DMS114 treated with DMSO at 0.1 percent for 48 hours (cell line): ENCODE data around the gene AGAP1.

Source experiments
- DNase-seq: peaks from one replicate; lab custom pipeline; 2025; ENCODE audit not compliant: unreplicated experiment; lab: John Stamatoyannopoulos, UW

AGAP1 gene

DNA sequence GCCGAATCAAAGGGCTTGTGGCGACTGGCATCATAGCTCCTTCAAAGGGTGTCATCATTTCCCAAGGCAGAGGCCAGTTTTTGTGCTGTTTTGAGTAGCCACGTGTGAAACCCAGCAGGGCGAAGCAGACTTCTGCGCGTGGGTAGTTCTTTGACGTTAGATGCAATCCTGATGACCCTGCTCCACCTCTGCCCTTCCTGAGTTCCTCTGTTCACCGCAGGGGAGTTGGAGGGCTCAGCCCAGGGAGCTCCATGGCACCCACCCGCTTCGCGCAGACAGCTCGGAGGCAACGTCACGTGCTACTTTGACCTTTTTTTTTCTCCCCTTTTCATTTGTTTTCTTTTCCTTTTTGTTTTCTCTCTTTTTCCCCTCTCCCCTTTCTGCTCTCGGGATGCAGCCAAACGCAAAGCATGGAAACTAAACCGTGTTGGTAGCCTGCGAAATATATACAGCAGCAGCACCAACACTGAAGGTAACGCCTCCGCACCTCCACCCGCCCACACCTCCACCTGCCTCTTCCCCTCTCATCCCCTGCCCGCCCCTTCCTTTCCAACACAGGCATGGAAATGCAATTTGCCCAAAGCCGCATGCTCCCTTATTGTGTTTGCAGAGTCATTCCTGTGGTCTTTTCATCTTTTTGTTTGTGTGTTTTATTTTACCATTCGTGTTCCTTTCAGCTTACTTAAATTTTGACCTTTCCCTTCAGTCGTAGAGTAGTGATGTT is 520.7 kb downstream of the AGAP1 start:
- no peak for DNase-seq

DNA sequence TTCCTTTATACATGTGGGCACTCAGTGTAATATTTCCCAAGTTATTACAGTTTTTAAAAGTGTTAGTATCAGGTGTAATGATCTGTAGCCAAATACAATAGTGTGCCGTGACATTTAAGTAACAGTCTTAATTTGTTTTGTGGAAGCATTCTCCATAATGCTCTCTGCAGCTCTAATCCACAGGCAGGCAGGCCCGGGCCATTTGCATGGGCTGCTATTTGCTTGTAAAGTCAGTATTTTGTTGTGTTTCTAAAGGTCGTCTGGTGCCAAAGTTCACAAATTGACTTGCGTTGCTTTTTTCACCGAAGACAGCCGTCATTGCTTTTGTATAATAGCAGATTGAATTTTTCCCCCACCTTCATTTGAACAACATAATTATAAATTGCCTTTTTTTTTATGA is 521.3 kb downstream of the AGAP1 start:
- DNase-seq: no peak

DNA sequence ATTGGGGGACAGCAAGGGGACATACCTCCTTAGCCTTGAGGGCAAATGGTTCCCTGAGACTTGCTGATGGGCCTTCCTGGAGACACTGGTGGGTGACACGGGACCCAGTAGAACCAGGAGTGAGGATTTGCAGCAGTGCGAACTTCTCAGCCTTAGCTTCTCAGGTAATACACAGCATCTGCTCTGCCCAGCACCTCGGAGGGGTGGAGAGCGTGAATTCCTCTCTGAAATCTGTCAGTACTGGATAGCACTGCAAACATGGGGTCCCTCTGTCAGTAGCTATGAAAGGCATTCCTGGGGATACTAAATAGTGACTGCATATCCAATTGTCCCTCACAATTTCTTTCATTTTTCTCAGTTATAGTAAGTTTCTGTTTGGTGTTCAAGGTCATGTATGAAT is 522.7 kb downstream of the AGAP1 start:
- no peak for DNase-seq

DNA sequence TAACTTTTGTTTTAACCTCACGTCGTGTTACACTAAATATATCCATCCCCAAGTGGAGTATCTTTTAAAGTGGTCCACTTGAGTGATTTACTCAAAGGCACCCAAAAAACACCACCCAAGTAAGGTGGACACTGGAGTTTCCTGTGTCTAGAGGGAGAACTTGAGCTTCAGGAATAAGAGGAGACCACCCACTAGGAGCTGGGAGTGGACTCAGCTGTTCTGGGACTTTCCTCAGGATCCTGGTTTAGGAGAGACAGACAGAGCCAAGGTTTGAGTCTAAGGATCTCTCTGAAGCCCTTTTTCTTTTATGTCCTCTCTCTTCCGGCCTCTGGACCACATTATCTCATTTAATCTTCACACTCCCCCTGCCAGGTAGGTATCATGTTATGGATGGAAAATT is 523.6 kb downstream of the AGAP1 start:
- no peak for DNase-seq

DNA sequence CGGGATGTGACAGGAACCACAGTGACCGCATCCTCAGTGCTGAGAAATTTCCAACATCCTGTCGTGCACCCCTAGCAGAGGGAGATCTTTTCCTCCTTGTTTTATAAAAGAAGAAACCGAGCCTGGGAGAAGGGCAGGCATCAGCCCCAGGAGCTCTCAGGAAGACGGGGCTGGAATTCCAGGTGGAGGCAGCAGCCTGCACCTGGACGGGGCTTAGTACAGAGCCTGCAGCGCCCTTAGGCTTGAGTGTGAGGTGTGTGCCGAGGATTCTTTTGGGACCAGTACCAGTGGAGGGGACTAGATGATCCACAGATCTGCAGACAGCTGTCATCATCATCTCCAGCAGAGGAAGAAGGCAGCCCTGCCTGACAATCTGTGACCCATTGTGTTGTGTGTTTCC is 525.6 kb downstream of the AGAP1 start:
- no peak for DNase-seq

DNA sequence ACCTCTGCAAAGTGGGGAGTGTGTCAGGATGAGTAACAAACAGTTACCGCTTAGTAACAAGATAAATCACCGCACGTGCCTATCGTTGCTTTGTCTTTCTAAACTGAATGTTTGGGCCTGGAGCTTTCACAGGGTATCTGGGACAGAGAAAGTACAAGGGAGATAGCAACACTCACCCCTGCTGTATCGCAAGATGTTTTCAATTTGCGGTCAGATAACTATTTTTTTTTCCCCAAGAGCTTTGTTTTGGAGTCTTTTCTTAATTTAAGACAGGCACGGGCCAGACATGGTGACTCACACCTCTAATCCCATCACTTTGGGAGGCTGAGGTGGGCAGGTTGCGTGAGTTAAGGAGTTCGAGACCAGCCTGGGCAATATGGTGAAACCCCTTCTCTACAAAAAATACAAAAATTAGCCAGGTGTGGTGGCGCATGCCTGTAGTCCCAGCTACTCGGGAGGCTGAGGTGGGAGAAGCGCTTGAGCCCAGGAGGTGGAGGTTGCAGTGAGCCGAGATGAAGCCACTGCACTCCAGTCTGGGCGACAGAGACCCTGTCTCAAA is 527.7 kb downstream of the AGAP1 start:
- DNase-seq: no peak

DNA sequence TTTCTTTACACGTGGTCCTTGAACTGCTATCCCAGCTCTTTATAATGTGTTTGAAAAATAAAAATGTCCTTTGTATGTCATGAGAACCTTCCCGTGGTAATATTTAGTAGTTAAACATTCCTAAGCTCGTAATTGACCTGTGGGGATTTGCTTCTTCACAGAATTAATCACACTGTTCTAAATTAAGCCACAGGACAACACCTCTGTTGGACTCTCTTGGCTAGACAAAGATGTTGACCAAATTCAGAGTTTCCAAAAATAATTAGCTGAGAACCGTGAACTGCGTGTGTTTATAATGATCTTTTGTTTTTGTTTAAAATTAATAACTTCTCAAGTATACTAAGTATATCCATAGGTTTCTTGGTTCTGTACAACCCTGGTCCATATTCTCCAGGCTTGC is 528.3 kb downstream of the AGAP1 start:
- DNase-seq: no peak

DNA sequence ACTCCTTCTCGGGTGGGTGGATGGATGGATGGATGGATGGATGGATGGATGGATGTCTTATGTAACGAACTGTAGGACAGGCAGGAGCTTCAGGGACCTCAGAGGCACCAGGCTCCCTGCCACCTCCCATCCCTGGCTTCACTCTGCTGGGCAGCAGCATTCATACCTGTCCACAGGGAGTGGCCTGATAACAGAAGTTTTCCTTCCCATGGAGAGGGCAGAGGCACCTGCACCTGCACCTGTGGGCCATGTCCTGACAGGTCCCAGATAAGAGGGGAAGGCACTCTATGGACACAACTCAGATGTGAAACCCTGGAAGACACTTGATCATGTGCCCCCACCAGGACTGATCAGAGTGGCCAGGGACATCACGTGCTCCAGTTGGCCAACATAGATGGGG is 532.0 kb downstream of the AGAP1 start:
- DNase-seq: no peak

DNA sequence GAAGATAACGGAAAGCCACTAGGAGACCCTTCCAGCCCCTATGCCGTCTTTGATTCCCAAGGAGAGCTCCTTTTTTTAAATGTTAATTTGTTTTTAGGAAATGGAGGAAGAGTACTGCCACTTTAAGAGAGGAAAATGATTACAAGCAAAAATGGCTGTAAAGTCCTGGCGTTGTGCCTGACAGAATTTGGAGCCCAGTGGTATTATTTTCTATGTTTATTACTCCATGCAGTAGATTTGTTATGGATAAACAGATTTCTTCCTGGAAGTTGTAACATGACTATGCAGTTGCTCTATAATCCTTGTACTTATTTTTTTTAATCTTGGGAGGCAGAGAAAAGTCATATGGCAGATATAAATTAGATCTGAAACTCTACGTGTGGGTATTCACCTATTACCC is 533.0 kb downstream of the AGAP1 start:
- DNase-seq: no peak

DNA sequence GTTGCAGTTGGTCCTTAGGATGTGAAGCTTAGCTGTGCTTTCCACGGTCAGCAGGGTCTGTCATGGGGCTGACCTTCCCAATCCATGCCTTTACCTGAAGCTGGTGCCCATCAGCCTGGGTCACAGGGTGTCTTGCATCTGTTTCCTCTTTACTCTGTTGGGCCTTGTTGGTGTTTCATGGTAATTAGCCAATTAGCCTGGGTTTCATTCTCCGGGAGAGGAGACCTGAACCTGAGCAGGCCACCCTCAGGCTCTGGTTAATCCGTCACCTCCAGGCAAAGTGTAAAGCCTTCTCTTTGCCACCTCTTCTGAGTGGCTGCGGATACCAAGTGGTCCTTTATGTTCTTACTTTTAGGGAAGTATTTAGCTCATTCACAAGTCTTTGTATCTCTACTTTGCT is 534.2 kb downstream of the AGAP1 start:
- no peak for DNase-seq

DNA sequence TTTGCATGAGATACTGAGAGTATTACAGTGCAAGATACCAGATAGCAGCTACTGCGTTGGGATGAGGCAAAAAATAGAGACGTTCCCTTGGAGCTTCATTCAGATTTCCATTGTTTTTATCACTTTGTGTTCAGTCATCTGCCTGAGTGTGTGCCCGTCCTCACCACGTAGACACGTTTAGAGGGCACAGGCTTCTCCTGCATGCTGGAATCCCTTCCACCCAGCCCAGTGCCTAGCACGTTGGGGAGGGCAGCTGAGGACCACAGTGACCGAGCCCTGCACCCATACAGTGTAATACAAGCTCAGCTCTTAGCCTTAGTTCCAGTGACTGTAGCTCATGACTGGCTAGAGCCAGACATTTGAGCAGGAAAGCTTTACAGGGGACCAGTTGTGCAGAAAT is 539.6 kb downstream of the AGAP1 start:
- DNase-seq: no peak

DNA sequence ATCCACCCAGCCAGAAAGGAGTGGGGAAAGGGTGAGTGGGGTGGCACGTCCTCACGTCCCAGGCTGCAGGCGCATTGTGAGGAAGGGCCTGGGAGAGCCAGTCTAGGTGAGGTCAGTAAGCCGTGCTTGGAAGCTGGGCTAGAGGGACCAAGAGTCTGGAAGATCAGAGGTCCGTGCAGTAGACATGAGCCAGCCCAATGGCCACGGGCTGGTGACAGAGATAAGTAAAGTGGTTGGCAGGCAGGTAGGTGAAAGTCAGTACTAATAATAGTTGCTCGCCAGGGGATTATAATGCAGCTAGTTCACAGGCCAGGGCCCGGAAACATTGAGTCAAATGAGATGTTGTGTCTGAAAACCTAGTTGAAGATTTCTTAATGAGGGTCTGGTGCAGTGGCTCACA is 541.1 kb downstream of the AGAP1 start:
- no peak for DNase-seq

DNA sequence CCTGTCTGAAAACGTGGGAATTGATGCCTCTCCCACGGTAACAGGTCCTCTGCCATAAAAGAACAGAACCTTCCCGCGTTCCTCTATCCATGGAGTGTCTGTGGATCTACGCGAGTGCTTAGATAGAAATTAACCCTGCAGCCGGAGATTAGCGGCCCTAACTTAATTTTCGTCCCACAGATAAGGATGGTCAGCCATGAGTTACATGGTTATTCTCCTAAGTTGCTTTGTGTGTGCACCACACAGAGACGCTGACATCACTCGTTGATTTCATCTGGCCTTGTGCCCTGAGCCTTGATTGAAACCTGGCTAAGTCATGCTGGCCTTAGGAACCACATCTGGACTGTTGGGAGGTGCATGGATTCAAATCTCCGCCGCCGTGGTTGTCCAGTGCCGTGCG is 542.2 kb downstream of the AGAP1 start:
- no peak for DNase-seq

DNA sequence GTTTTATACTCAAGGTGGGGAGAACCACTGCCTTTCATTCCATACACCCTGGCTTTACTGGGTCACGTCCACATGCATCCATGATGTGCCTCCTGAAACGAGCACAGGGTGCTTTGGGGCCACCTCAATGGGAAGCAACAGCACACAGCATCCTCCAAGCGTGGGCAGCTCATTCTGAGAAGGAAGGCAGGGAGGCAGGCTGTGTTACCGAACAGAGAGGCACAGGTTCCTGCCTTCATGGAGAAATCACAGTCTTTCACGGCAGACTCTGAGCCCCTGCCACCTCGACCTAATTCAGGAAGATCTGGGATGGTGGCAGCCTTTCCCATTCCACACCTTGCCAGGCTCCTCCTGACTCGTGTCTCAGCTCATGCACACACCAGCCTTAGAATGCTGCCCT is 544.3 kb downstream of the AGAP1 start:
- no peak for DNase-seq

DNA sequence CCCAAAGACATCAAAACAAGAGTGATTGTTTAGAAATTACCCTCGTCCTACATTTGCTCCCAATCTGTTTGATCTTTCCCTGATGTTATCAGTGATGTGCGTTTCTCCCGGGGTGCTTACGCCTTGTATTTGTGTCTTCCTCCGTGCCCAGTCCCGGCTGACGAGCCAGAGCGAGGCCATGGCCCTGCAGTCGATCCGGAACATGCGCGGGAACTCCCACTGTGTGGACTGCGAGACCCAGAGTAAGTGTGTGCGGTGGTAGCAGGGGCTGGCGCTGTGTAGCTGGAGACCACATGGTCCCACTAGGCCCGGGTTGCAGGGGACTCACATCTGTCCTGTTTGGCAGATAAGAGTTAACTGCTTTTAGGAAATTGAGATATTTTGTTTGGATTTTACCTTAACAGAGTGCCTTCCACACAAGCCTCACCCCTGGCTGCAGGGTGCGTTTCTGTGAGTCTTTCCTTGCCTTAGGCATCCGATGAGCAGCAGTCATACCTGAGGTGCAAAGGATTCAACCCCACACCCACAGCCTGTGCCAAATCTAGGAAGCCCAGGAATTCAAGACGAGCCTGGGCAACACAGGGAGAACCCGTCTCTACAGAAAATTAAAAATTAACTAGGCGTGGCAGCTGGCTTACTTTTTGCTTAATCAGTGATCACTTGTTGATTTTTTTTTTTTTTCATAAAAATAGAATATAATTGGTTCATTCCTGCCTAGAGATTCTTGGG is 546.9 kb downstream of the AGAP1 start:
- no peak for DNase-seq

DNA sequence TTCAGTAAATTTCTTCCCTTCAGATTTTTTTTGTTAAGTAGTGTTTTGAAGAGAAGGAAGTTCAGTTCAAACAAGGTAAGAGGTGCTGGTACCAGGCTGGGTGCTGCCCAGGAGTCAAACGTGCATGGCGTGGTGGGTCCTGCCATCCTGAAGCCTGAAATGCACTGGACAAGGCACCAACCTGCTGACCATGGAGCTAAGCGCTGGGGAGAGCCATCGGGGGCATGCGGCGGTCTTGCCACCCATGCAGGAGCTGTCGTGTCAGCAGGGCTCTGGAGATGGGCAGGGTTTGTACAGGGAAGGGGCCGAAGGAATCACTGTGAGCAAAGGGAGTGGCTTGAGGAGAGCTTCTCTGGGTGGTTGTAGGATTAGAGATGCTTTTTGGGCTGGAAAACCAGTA is 547.8 kb downstream of the AGAP1 start:
- no peak for DNase-seq

DNA sequence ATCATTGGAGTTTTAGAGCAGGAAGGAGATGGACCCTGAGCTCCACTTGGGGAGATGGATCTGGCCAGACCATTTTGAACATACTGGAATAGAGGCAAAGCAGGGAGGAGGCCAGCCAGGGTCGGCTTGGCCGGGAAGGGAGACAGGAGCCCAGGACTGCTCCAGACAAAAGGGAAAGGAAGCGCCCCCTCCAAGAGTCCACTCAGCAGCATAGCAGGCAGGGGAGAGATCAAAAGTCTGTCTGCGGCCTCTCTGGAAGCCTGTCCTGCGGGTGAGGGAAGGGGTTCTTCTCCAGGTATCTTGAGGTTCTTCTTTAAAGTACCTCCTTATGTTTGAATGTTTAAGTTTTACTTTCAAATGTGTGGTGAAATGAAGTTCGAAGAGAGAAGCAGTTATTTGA is 548.2 kb downstream of the AGAP1 start:
- no peak for DNase-seq

DNA sequence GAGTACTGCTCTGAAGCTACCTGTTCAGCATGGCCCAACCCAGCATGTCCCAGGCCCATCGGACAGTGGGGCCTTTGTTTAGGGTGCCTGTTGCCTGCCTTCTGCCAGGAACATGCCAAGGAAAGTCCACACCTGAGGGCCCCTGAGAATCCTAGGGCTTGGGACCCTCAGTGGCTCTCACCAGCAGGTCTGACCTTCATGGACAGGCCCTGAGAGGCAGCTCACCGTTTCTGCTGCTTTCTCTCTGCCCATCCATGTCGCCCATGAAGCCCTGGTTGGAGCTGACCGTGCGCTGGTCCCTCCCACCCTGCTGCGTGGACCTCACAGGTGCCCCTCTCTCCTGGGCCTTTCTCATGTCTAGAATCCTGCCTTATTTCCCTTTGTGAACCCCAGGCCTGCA is 550.3 kb downstream of the AGAP1 start:
- no peak for DNase-seq

DNA sequence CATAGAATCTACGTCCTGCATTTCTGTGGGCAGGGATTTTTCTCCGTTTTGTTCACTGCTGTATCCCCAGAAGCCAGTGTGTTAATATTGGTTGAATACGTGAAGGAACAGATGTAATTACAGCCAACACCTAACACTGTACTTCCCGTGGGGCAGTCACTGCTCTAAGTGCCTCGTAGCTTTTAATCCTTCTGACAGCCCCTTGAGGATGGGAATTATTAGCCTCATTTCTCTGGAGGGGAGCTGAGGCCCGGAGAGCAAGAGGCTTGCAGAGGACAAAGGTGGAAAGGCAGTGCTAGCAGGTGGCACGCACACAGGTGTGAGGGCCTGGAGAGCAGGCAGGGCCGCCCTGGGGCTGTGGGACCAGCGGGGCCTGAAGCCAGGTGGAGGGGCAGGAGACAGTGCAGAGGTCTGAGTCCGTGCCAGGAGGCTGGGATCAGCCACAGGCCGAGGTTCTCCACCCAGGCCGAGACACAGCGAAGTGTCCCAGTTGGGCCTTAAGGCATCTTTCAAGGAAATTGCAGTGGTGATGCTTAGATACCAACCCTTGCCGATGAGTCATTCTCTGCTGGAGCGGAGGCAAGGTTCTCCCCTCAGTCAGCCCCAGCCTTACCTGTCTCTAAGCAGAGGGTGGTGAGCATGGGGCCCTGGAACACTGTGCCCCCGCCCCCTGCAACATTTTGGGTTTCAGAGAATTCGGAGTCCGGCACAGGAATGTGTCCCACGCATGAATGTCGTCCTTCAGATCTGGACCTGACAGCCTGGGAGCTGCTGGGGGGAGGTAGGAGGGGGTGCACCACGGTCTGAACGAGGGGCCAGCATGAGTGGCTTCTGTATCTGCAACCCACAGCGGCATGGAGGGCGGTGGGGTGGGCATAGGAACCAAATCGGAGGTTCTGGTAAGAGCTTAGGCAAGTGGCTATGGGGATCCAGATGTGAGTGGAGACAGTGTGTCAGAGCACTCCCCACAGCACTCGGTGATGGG is 551.7 kb downstream of the AGAP1 start:
- DNase-seq: no peak

DNA sequence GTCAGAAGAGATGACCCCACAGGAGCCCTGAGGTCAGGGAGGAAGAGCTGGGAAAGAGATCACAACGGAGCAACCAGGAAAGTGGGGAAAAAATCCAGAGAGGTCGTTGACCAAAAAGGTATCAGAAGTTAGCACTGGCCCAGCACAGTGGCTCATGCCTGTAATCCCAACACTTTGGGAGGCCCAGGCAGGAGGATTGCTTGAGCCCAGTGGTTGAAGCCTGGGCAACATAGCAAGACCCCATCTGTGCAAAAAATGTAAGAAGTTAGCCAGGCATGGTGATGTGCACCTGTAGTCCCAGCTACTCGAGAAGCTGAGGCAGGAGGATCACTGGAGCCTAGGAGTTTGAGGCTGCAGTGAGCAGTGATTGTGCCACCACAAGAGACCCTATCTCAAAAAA is 552.9 kb downstream of the AGAP1 start:
- no peak for DNase-seq

DNA sequence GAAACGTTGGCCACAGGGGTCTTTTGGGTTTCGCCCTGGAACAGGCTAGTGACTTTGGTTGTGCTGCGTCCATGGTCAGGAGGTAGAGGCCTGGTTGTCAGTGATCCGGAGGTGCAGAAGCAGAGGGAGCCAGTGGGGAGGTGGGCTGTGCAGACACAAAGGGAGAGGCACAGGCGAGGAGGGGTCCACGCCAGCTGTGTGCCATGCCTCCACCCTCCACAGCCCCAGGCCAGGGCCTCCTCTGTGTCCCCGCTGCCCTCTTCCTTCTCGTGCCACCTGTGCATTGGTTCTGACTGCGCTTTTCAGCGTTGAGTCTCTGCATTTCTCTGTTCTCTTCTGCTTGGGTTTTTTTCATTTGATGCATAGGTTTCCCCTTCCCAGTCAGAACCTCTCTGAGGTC is 553.3 kb downstream of the AGAP1 start:
- no peak for DNase-seq
